ENCODE measurements around the gene IFNA4.

IFNA4 gene

GRCh38 chr9:21165516-21165915, 21.9 kb downstream of the IFNA4 start:
- no peak for DNase-seq

DNA sequence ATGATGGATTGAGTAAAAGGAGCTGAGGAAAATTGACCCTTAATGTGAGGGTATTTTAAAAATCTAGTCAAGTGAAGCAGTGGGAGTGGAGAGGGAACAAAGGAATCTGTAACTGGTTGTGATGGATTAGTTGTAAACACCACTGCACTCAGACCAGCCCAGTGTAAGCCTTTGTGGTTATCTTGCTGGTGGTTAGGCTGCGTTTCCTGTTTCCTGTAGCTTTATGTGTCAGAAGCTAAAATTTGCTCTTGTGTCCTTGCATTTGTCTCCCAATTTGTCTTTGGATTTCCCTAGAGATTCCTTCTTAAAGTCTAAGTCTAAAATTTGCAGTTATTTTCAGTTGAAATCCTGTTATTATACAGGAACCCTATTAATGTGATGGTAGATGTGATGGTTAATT, 27.2 kb downstream of the IFNA4 start:
- no peak for DNase-seq

DNA sequence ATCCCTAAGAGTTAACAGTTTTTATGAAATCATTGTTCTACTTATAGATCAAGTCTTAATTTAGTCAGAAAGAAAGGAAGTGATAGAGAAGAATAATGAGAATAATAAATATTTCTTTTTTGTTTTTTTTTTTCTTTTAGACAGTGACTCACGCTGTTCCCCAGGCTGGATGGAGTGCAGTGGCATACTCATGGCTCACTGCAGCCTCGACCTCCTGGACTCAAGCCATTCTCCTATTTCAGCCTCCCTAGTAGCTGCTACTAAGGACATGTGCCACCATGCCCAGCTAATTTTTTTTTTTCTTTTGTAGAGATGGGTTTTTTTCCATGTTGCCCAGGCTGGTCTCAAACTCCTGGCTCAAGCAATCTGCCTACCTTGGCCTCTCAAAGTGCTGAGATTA, 31.9 kb downstream of the IFNA4 start:
- no peak for DNase-seq

GRCh38 chr9:21154018-21154608, 33.3 kb downstream of the IFNA4 start:
- DNase-seq = no peak

GRCh38 chr9:21153336-21154017, 33.9 kb downstream of the IFNA4 start:
- DNase-seq = no peak

- DNase-seq = no peak
These were observed 42.8 kb downstream of the IFNA4 start for GRCh38 chr9:21144603-21145002.

DNA sequence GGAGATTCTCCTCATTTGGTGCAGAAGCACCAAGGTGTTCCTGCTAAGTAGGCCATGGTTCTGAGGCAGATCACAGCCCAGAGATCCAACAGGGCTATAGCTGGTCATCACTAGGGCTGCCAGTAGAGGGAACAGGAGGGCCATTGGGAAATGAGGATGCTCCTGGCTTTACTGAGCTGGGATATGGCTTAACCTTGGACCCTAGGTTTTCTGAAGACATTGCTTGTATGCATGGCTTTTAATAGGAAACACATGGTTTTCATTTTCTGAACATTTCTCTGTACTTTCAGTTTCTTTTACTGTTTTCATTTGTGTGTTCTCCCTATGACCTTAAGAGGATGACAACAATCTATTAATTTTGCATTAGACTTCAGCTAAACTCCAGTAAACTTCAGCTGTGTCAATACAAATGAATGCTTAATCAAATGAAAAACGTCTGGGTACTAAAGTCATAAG, 45.9 kb downstream of the IFNA4 start, which contains the start of gene IFNW1:
Gene IFNW1, minus strand, starts transcription at position 406 of the 456 bp plus-strand sequence. Its CDS starts 262 bp downstream, at position 144.
- no peak for DNase-seq

GRCh38 chr9:21137020-21137419, 50.4 kb downstream of the IFNA4 start:
- DNase-seq = no peak
